Ovary (tissue), 9 donors: Measurements from ENCODE around the gene NDUFA13. TPM values are rescaled to one million over a fixed set of nuclear protein-coding genes. Genes with fewer than 3 reads are reported as not detected.
A peak's percentile ranks its signal among the peaks of the same experiment; 100 is the strongest.

ENCODE experiments used
- DNase-seq, 5 donors: peaks; one replicate each; pipeline ENCODE4 v3.0.0-alpha.2; 2019 to 2020
- H3K27ac ChIP-seq, 2 donors: fragments of 200-600 bp; one replicate each; pipeline versions ENCODE4 v1.5.1 to v1.8.0; 2019 to 2022
- H3K27me3 ChIP-seq: fragments of 200-600 bp; one replicate; pipeline ENCODE4 v1.8.0; 2022
- H3K36me3 ChIP-seq: fragments of 200-600 bp; sonication (generic); one replicate; pipeline ENCODE4 v1.5.1; 2019
- H3K4me1 ChIP-seq: one replicate; pipeline ENCODE4 v1.8.1; 2013; ENCODE audit warnings: mild to moderate bottlenecking, moderate library complexity; ENCODE audit not compliant: insufficient read depth
- H3K4me3 ChIP-seq: fragments of 200-600 bp; sonication (generic); one replicate; pipeline ENCODE4 v1.5.1; 2017
- H3K9me3 ChIP-seq, 2 donors: fragments of 200-600 bp in 1 of 2; sonication (generic) in 1 of 2; one replicate each; pipeline versions ENCODE4 v1.5.1 to v1.8.1; 2013 to 2019; ENCODE audit warnings: mild to moderate bottlenecking in 1 of 2, moderate library complexity in 1 of 2
- CTCF ChIP-seq, 3 donors: fragments of 450-650 bp in 2 of 3; fragments of 200-600 bp in 1 of 3; IDR thresholded peaks; one replicate each; pipeline versions ENCODE4 v1.5.1 to v1.8.0; 2016 to 2022; ENCODE audit warnings: antibody characterized with exemption in 3 of 3, mild to moderate bottlenecking in 1 of 3
- EP300 ChIP-seq: sonication (generic); formaldehyde crosslinking; IDR thresholded peaks from one replicate; pipeline ENCODE4 v1.6.1; 2017; ENCODE audit warnings: antibody characterized with exemption
- POLR2A ChIP-seq: fragments of 450-650 bp; IDR thresholded peaks from one replicate; pipeline ENCODE4 v1.6.1; 2017; ENCODE audit warnings: antibody characterized with exemption, mild to moderate bottlenecking, moderate library complexity
- WGBS, 3 donors: extraction: QIAGEN DNeasy Blood & Tissue Kit in 1 of 3; methylation state at CpG; one replicate each; pipeline versions ENCODE4 v1.1.5 to v1.1.7; 2013 to 2017; 5-methylcytosine and 5-hydroxymethylcytosine counted together
- intact Hi-C, 4 donors: fragments of 100-400 bp; cut with DNase I; formaldehyde crosslinking; loops; one replicate each; pipeline versions ENCODE4 v1.11.0 to v1.15.1; 2022 to 2023
- polyA plus RNA-seq, 2 donors: library from polyadenylated mRNA; stranded (reverse); fragments of 200-250 nt in 1 of 2; fragments of 350-450 nt in 1 of 2; fragmentation: Illumina TruSeq in 1 of 2; extraction: RNeasy Lipid Tissue Mini Kit (QIAGEN cat#74804) in 1 of 2; gene quantifications; one replicate each; pipeline ENCODE4 v1.2.3, GENCODE V29; 2013 to 2014
- total RNA-seq, 7 donors: library from RNA; depleted of rRNA in 2 of 7; stranded (reverse); fragments of >200 nt in 2 of 7; fragmentation: NEBNext Ultra II Directional in 3 of 7; extraction: Animal tissue kit (Norgen Biotek cat#: 25700) in 3 of 7; gene quantifications; one replicate each; pipeline versions ENCODE4 v1.1.0 to v1.2.4, GENCODE V29; 2016 to 2023
- donor health status: DM: no; HTN: no; CAD: no; lungs with moderate emphysema.
- donor health status: DM: no; HTN: no; CAD: no.
- donor health status: Bipolar disorder and iron deficiency.
- donor health status: DM: yes; HTN: yes; CAD: no.
- donor health status: DM: no; HTN: no; CAD: no.
- donor health status: DM: yes; HTN: yes; CAD: no.

Gene NDUFA13
- total and polyA plus RNA-seq, 9 donors = 33.5 to 291 (median 202) TPM

GRCh38 chr19:19534556-19535265, 18.7 kb downstream of the NDUFA13 start:
- no peak overlapping the region for H3K4me3 ChIP-seq
- intact Hi-C loops = loop anchor here in 2 of 4 donors (5.0 kb wide), 2 partner anchors 108 to 423 kb away; partner anchors contain the start of gene GMIP (in 1 of the 2)
- no peaks in the 10 kb centered on the region for H3K9me3 ChIP-seq
- TF ChIP-seq POLR2A (no peak), CTCF (IDR thresholded peaks at IDR 0.05) (no peak), EP300 (no peak)
- no peak overlapping the region for H3K27ac ChIP-seq
- H3K36me3 ChIP-seq = no peaks in the 10 kb centered on the region
- peaks cover 7% of the 10 kb centered on the region for H3K4me1 ChIP-seq
- 70 to 76% (median 72%) methylated on average over 27 of the region's 27 CpGs for WGBS, 3 donors
- no peaks in the 10 kb centered on the region for H3K27me3 ChIP-seq
- peak in 1 of 5 donors; percentile 24 for DNase-seq

GRCh38 chr19:19535311-19536191, 19.5 kb downstream of the NDUFA13 start:
- peak in 1 of 5 donors; percentile 27 for DNase-seq
- TF ChIP-seq POLR2A = no peak
- no peak for TF ChIP-seq EP300
- TF ChIP-seq CTCF (IDR thresholded peaks at IDR 0.05) = no peak
- intact Hi-C loops = no loop called here
- Histone ChIP-seq H3K9me3 (no peaks in the 10 kb centered on the region), H3K27ac (no peak overlapping the region), H3K27me3 (no peaks in the 10 kb centered on the region), H3K4me3 (no peak overlapping the region), H3K4me1 (peaks cover 11% of the 10 kb centered on the region), H3K36me3 (no peaks in the 10 kb centered on the region)
- 82 to 86% (median 83%) methylated on average over 32 to 34 of the region's 34 CpGs for WGBS, 3 donors

GRCh38 chr19:19537075-19538048, 21.3 kb downstream of the NDUFA13 start:
- Histone ChIP-seq H3K27ac (no peak overlapping the region), H3K4me3 (no peak overlapping the region)

More at GRCh38 chr19:19537075-19538048, 21.3 kb downstream of the NDUFA13 start:
- Histone ChIP-seq H3K36me3 (no peaks in the 10 kb centered on the region), H3K9me3 (no peaks in the 10 kb centered on the region), H3K27me3 (no peaks in the 10 kb centered on the region), H3K4me1 (peaks cover 14% of the 10 kb centered on the region)
- TF ChIP-seq POLR2A (no peak), EP300 (no peak), CTCF (IDR thresholded peaks at IDR 0.05) (no peak)
- DNase-seq = peak in 1 of 5 donors; percentile 26
- intact Hi-C loops = no loop called here
- WGBS, 3 donors = 18 to 41% (median 41%) methylated on average over 50 to 59 of the region's 59 CpGs
